Mesodermal cell (in vitro differentiated cells): Measurements from ENCODE around the gene APOBEC3H.

Experiments
- H3K27ac ChIP-seq: 2 replicates; pipeline ENCODE4 v1.7.0; 2013; ENCODE audit warnings: mild to moderate bottlenecking, low read depth, low read length, moderate library complexity; ENCODE audit not compliant: severe bottlenecking
- H3K36me3 ChIP-seq: 2 replicates; pipeline ENCODE4 v1.7.1; 2013; ENCODE audit warnings: mild to moderate bottlenecking, low read length, moderate library complexity; ENCODE audit not compliant: control insufficient read depth, insufficient read depth
- H3K4me1 ChIP-seq: one replicate; pipeline ENCODE4 v1.7.1; 2013; ENCODE audit warnings: mild to moderate bottlenecking, low read length; ENCODE audit not compliant: insufficient read depth, control insufficient read depth, poor library complexity, severe bottlenecking
- H3K4me3 ChIP-seq: 2 replicates; pipeline ENCODE4 v1.7.0; 2013; ENCODE audit warnings: low read length, control low read depth, mild to moderate bottlenecking; ENCODE audit not compliant: insufficient read depth, poor library complexity, severe bottlenecking; ENCODE audit errors: extremely low read depth
- H3K9me3 ChIP-seq: 2 replicates; pipeline ENCODE4 v1.7.1; 2013; ENCODE audit warnings: mild to moderate bottlenecking, low read length, moderate library complexity; ENCODE audit not compliant: control insufficient read depth
- WGBS, 2 experiments: methylation state at CpG; one replicate each; pipeline ENCODE4 v1.1.5; 2013; ENCODE audit warnings: missing lambda C conversion rate in 2 of 2; ENCODE audit not compliant: insufficient coverage in 2 of 2; 5-methylcytosine and 5-hydroxymethylcytosine counted together

The APOBEC3H gene

GRCh38 chr22:39115570-39115969 lies 18.5 kb downstream of the APOBEC3H start:
- Histone ChIP-seq H3K27ac (no peak overlapping the region), H3K36me3 (no peaks in the 10 kb centered on the region), H3K4me3 (no peak overlapping the region), H3K4me1 (peaks cover 7% of the 10 kb centered on the region), H3K9me3 (no peaks in the 10 kb centered on the region)
- WGBS, 2 experiments = 100% methylated on average over 1 of the region's 2 CpGs; no CpG with 5 or more reads in 1 of the 2 experiments

- Histone ChIP-seq H3K4me3 (no peak overlapping the region), H3K9me3 (no peaks in the 10 kb centered on the region), H3K27ac (no peak overlapping the region), H3K4me1 (peaks cover 2% of the 10 kb centered on the region), H3K36me3 (no peaks in the 10 kb centered on the region)
- WGBS, 2 experiments = 84 to 87% methylated on average over 6 of the region's 9 CpGs
Measured at GRCh38 chr22:39115977-39116621, 19.1 kb downstream of the APOBEC3H start.

- no peak overlapping the region for H3K27ac ChIP-seq
- H3K4me1 ChIP-seq = no peaks in the 10 kb centered on the region
- H3K4me3 ChIP-seq = no peak overlapping the region
- H3K9me3 ChIP-seq = no peaks in the 10 kb centered on the region
- 49 to 73% methylated on average over 5 to 8 of the region's 14 CpGs for WGBS, 2 experiments
- H3K36me3 ChIP-seq = no peaks in the 10 kb centered on the region
Measured at GRCh38 chr22:39117585-39118191, 20.6 kb downstream of the APOBEC3H start.

GRCh38 chr22:39120983-39121382 lies 23.9 kb downstream of the APOBEC3H start:
- 85 to 100% methylated on average over 1 to 2 of the region's 4 CpGs for WGBS, 2 experiments
- Histone ChIP-seq H3K36me3 (no peaks in the 10 kb centered on the region), H3K9me3 (no peaks in the 10 kb centered on the region)

GRCh38 chr22:39122772-39123470 lies 25.9 kb downstream of the APOBEC3H start:
- 93% methylated on average over 12 to 14 of the region's 17 CpGs for WGBS, 2 experiments
- Histone ChIP-seq H3K36me3 (no peaks in the 10 kb centered on the region), H3K4me3 (no peak overlapping the region), H3K27ac (no peak overlapping the region), H3K9me3 (no peaks in the 10 kb centered on the region), H3K4me1 (peaks cover 2% of the 10 kb centered on the region)

More at GRCh38 chr22:39120983-39121382, 23.9 kb downstream of the APOBEC3H start:
- Histone ChIP-seq H3K27ac (no peak overlapping the region), H3K4me3 (no peak overlapping the region), H3K4me1 (peaks cover 2% of the 10 kb centered on the region)

GRCh38 chr22:39123751-39124581 lies 26.9 kb downstream of the APOBEC3H start:
- no peak overlapping the region for H3K4me3 ChIP-seq
- 37 to 49% methylated on average over 19 to 22 of the region's 33 CpGs for WGBS, 2 experiments
- no peaks in the 10 kb centered on the region for H3K36me3 ChIP-seq
- H3K4me1 ChIP-seq = peaks cover 2% of the 10 kb centered on the region
- no peak overlapping the region for H3K27ac ChIP-seq
- no peaks in the 10 kb centered on the region for H3K9me3 ChIP-seq

GRCh38 chr22:39125622-39126021 lies 28.6 kb downstream of the APOBEC3H start:
- no peak overlapping the region for H3K27ac ChIP-seq
- no peaks in the 10 kb centered on the region for H3K36me3 ChIP-seq
- no peak overlapping the region for H3K4me3 ChIP-seq
- H3K9me3 ChIP-seq = no peaks in the 10 kb centered on the region
- H3K4me1 ChIP-seq = peaks cover 11% of the 10 kb centered on the region
- 94 to 96% methylated on average over 5 of the region's 5 CpGs for WGBS, 2 experiments

- Histone ChIP-seq H3K36me3 (no peaks in the 10 kb centered on the region), H3K27ac (no peak overlapping the region), H3K4me3 (no peak overlapping the region), H3K4me1 (peaks cover 21% of the 10 kb centered on the region), H3K9me3 (no peaks in the 10 kb centered on the region)
- WGBS, 2 experiments = 82 to 85% methylated on average over 2 to 4 of the region's 6 CpGs
Measured at GRCh38 chr22:39128508-39128907, 31.5 kb downstream of the APOBEC3H start.

GRCh38 chr22:39129081-39129480 lies 32.0 kb downstream of the APOBEC3H start:
- no peak overlapping the region for H3K27ac ChIP-seq
- no peaks in the 10 kb centered on the region for H3K36me3 ChIP-seq
- no peak overlapping the region for H3K4me3 ChIP-seq
- no peaks in the 10 kb centered on the region for H3K9me3 ChIP-seq
- H3K4me1 ChIP-seq = peaks cover 18% of the 10 kb centered on the region
- 94% methylated on average over 2 of the region's 4 CpGs; no CpG with 5 or more reads in 1 of the 2 experiments for WGBS, 2 experiments

GRCh38 chr22:39129746-39130145 lies 32.7 kb downstream of the APOBEC3H start:
- H3K4me3 ChIP-seq = no peak overlapping the region
- H3K4me1 ChIP-seq = peaks cover 18% of the 10 kb centered on the region
- WGBS, 2 experiments = 92 to 95% methylated on average over 9 of the region's 9 CpGs
- H3K9me3 ChIP-seq = no peaks in the 10 kb centered on the region
- no peaks in the 10 kb centered on the region for H3K36me3 ChIP-seq
- H3K27ac ChIP-seq = no peak overlapping the region
